Mesenteric fat pad (tissue), 1 donor: ENCODE results near the gene WDR3. TPM values are rescaled to one million over a fixed set of nuclear protein-coding genes. Genes with fewer than 3 reads are reported as not detected.

Experiments used
- total RNA-seq: library from RNA; stranded (reverse); fragmentation: NEBNext Ultra II Directional; extraction: Animal tissue kit (Norgen Biotek cat#: 25700); gene quantifications from one replicate; pipeline ENCODE4 v1.2.1, GENCODE V29; 2021
- donor health status: DM: yes; HTN: yes; CAD: no.

The WDR3 gene
- total RNA-seq, 1 donor from 2014 or later: 36.8 TPM

Other genes with a start within 250 kb of the WDR3 start
- gene GDAP2, start 118 bp upstream of the WDR3 start, total RNA-seq: 31.5 TPM